Measurements from ENCODE around the gene CUL1. TPM values are rescaled to one million over a fixed set of nuclear protein-coding genes. Genes with fewer than 3 reads are reported as not detected.

CUL1 gene
- total RNA-seq, 6 experiments from 2014 or later: 42.9 to 50.9 (median 49.2) TPM

GRCh38 chr7:148824864-148825263 is 126.2 kb downstream of the CUL1 start:
- no peak overlapping the region for H3K4me3 Mint-ChIP-seq
- no peak for DNase-seq
- H3K4me1 Mint-ChIP-seq (ENCODE audit: low read depth): peaks cover 18% of the 10 kb centered on the region
- H3K9me3 Mint-ChIP-seq: no peaks in the 10 kb centered on the region
- TF ChIP-seq, protein P1, sequence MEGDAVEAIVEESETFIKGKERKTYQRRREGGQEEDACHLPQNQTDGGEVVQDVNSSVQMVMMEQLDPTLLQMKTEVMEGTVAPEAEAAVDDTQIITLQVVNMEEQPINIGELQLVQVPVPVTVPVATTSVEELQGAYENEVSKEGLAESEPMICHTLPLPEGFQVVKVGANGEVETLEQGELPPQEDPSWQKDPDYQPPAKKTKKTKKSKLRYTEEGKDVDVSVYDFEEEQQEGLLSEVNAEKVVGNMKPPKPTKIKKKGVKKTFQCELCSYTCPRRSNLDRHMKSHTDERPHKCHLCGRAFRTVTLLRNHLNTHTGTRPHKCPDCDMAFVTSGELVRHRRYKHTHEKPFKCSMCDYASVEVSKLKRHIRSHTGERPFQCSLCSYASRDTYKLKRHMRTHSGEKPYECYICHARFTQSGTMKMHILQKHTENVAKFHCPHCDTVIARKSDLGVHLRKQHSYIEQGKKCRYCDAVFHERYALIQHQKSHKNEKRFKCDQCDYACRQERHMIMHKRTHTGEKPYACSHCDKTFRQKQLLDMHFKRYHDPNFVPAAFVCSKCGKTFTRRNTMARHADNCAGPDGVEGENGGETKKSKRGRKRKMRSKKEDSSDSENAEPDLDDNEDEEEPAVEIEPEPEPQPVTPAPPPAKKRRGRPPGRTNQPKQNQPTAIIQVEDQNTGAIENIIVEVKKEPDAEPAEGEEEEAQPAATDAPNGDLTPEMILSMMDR (IDR thresholded peaks at IDR 0.05): no peak
- no peaks in the 10 kb centered on the region for H3K27me3 Mint-ChIP-seq (ENCODE audit: insufficient read depth)
- H3K27ac Mint-ChIP-seq: no peak overlapping the region
- peaks cover 16% of the 10 kb centered on the region; the same call in 1 of the 2 replicates for H3K36me3 Mint-ChIP-seq (ENCODE audit: low read depth)

GRCh38 chr7:148825338-148825737 is 126.6 kb downstream of the CUL1 start:
- peaks cover 16% of the 10 kb centered on the region; the same call in 1 of the 2 replicates for H3K36me3 Mint-ChIP-seq (ENCODE audit: low read depth)
- no peak for DNase-seq
- TF ChIP-seq, protein P1 (IDR thresholded peaks at IDR 0.05): no peak

DNA sequence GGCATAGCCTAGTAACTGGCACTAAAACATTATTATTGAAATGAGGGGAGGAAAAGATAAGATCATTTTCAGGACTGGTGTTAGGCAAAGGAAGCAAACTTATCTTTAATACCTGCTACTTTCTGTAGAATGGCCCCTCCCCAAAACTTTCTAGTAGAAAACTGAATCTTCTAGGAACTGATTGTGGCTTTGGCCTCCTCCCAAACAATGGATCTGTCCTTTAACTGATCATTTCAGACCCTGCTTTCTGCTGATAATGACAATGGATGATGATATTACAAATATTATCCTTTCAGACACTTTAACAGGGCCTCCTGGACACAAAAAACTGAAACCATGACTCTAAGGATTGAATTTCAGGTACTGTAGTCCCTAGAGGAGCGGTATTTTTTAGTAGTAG is 130.3 kb downstream of the CUL1 start:
- Mint-ChIP-seq H3K9me3 (no peaks in the 10 kb centered on the region), H3K27ac (no peak overlapping the region), H3K27me3 (ENCODE audit: insufficient read depth) (no peaks in the 10 kb centered on the region), H3K36me3 (ENCODE audit: low read depth) (peaks cover 12% of the 10 kb centered on the region; the same call in 1 of the 2 replicates), H3K4me3 (no peak overlapping the region), H3K4me1 (ENCODE audit: low read depth) (no peaks in the 10 kb centered on the region)
- TF ChIP-seq, protein P1 (IDR thresholded peaks at IDR 0.05): no peak
- no peak for DNase-seq

More at GRCh38 chr7:148825338-148825737, 126.6 kb downstream of the CUL1 start:
- Mint-ChIP-seq H3K9me3 (no peaks in the 10 kb centered on the region), H3K4me1 (ENCODE audit: low read depth) (peaks cover 13% of the 10 kb centered on the region), H3K4me3 (no peak overlapping the region), H3K27ac (no peak overlapping the region), H3K27me3 (ENCODE audit: insufficient read depth) (no peaks in the 10 kb centered on the region)

GRCh38 chr7:148830897-148831692 is 132.4 kb downstream of the CUL1 start:
- Mint-ChIP-seq H3K4me1 (ENCODE audit: low read depth) (no peaks in the 10 kb centered on the region; the same call in 1 of the 2 replicates), H3K9me3 (no peaks in the 10 kb centered on the region), H3K27me3 (ENCODE audit: insufficient read depth) (no peaks in the 10 kb centered on the region), H3K36me3 (ENCODE audit: low read depth) (peaks cover 9% of the 10 kb centered on the region), H3K27ac (no peak overlapping the region), H3K4me3 (no peak overlapping the region)
- DNase-seq: no peak
- TF ChIP-seq, protein P1 (IDR thresholded peaks at IDR 0.05): no peak

GRCh38 chr7:148831782-148832181 is 133.1 kb downstream of the CUL1 start:
- no peak overlapping the region for H3K27ac Mint-ChIP-seq
- no peaks in the 10 kb centered on the region for H3K27me3 Mint-ChIP-seq (ENCODE audit: insufficient read depth)
- H3K36me3 Mint-ChIP-seq (ENCODE audit: low read depth): peaks cover 13% of the 10 kb centered on the region
- H3K9me3 Mint-ChIP-seq: no peaks in the 10 kb centered on the region
- no peaks in the 10 kb centered on the region; the same call in 1 of the 2 replicates for H3K4me1 Mint-ChIP-seq (ENCODE audit: low read depth)
- DNase-seq: no peak
- H3K4me3 Mint-ChIP-seq: no peak overlapping the region
- TF ChIP-seq, protein P1 (IDR thresholded peaks at IDR 0.05): no peak
